GM12865 (cell line): ENCODE measurements around the gene SLC27A3.

Experiments used
- DNase-seq: peaks from one replicate; pipeline ENCODE4 v3.0.0; 2010; ENCODE audit warnings: low read depth
- H3K4me3 ChIP-seq: 2 replicates; pipeline ENCODE4 v1.5.1; 2011; ENCODE audit warnings: mild to moderate bottlenecking, low read depth, low read length, control low read depth
- TF ChIP-seq, protein P1 (sequence below): IDR thresholded peaks from 2 replicates; pipeline ENCODE4 v1.5.1; 2011; ENCODE audit warnings: low read length, control low read depth, low read depth, inconsistent platforms; ENCODE audit not compliant: insufficient read depth; ENCODE audit errors: missing control alignments

Gene SLC27A3

DNA sequence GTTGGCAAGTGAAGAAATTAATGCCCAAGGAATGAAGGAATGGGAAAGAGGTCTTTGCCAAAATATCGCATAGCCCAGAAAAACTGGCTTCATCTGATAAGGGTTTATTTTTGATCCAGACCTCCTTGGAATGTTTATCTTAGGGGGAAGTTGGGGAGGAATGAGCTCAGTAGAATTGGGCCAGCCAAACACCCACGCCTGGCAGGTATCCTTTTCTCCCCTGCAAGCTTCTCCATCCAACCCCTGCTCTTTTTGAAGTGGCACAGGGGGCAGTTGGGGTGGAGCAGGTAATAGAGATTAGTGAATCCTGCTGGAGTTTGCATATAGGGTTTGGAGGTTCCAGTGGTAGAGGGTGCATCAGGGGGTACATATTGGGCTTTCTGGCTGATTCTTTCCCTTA lies 26.3 kb upstream of the SLC27A3 start:
- TF ChIP-seq, protein P1, sequence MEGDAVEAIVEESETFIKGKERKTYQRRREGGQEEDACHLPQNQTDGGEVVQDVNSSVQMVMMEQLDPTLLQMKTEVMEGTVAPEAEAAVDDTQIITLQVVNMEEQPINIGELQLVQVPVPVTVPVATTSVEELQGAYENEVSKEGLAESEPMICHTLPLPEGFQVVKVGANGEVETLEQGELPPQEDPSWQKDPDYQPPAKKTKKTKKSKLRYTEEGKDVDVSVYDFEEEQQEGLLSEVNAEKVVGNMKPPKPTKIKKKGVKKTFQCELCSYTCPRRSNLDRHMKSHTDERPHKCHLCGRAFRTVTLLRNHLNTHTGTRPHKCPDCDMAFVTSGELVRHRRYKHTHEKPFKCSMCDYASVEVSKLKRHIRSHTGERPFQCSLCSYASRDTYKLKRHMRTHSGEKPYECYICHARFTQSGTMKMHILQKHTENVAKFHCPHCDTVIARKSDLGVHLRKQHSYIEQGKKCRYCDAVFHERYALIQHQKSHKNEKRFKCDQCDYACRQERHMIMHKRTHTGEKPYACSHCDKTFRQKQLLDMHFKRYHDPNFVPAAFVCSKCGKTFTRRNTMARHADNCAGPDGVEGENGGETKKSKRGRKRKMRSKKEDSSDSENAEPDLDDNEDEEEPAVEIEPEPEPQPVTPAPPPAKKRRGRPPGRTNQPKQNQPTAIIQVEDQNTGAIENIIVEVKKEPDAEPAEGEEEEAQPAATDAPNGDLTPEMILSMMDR: no peak
- no peak for DNase-seq
- no peak overlapping the region for H3K4me3 ChIP-seq

DNA sequence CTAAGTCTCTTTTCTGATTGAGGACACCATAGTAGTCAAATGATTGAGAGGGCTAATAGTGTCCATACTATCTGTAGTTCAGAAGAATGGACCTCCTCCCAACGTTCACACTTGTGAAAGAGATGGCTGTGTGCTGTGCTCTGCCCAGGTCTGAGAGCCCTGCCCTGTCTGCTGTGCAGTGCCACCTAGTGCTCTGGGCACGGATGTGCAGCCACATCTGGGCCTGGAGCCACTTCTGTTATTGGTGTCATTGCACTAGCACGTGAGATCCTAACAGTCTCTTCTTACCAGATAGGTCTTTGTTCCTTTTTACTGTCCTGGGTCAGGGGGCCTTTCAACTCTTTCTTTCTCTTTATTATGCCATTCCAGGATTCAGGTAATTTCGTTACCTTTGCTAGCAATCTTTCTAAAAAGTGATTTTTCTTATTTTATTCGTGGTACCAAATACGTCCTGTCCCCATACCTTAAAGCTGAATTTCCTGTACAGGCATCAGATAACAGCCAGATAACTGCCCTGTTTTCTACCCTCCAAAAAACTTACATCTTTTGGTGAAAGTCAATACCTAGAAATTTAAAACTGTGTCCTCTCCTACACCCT lies 25.7 kb upstream of the SLC27A3 start:
- TF ChIP-seq, protein P1: peak; percentile 98
- DNase-seq: peak; percentile 88
- no peak overlapping the region for H3K4me3 ChIP-seq

- DNase-seq: no peak
- TF ChIP-seq, protein P1: no peak
- no peak overlapping the region for H3K4me3 ChIP-seq
Measured at GRCh38 chr1:153750026-153750995, 24.9 kb upstream of the SLC27A3 start.

DNA sequence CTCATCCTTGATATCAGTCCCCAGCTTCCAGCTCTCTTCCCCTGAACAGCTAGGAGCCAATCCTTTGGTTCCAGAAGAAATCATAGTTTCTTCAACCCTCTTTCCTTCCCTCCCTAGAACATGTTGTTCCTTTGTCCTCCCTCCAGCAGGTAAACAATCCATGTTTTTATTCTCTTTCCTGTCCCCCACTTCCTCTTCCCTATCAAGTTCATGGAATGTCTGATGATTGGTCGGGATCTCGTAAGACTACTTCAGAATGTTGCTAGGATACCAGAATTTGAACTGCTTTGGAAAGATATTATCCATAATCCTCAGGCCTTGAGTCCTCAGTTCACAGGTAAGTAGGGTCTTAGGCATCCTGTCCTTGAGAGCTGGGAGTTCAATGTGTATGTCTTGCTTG lies 23.1 kb upstream of the SLC27A3 start:
- no peak for DNase-seq
- H3K4me3 ChIP-seq: no peak overlapping the region
- TF ChIP-seq, protein P1: no peak

GRCh38 chr1:153752571-153753195 lies 22.5 kb upstream of the SLC27A3 start:
- DNase-seq: no peak
- H3K4me3 ChIP-seq: no peak overlapping the region
- TF ChIP-seq, protein P1: no peak

DNA sequence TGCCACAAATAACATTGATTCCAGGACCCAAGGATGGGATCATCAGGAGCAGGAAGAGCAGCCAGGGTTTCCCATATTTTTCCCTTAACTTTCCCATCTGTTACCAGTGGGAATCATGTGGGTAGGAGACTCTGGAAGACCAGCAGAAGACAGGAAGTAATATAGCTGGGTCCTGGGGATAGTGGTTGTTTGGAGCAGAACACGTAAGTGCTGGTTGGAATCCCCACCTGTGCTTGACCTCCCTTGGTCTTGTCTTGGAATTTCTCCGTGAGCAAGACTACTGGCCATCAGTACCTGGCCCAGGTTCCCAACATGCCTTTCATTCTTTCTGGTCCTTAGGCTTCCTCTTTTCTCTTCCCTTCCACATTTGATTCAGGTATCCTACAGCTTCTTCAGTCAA lies 20.9 kb upstream of the SLC27A3 start:
- no peak for DNase-seq
- no peak overlapping the region for H3K4me3 ChIP-seq
- TF ChIP-seq, protein P1: no peak
